Fibroblast of lung (primary cell): ENCODE results near the gene PLXNB1. TPM values are rescaled to one million over a fixed set of nuclear protein-coding genes. Genes with fewer than 3 reads are reported as not detected.

ENCODE experiments used
- DNase-seq, 2 donors: peaks; one replicate each; pipeline versions ENCODE4 v3.0.0 to v3.0.0-alpha.2; 2010; ENCODE audit warnings: low read depth in 2 of 2
- H2AFZ ChIP-seq: 2 replicates; pipeline ENCODE4 v1.5.1; 2012; ENCODE audit warnings: low read length, control low read depth, inconsistent platforms
- H3K27ac ChIP-seq: 2 replicates; pipeline ENCODE4 v1.5.1; 2011; ENCODE audit warnings: low read length, control low read depth; ENCODE audit not compliant: insufficient read depth
- H3K27me3 ChIP-seq: 2 replicates; pipeline ENCODE4 v1.5.1; 2011; ENCODE audit warnings: mild to moderate bottlenecking, low read length; ENCODE audit not compliant: control insufficient read depth, insufficient read depth
- H3K36me3 ChIP-seq: 2 replicates; pipeline ENCODE4 v1.5.1; 2011; ENCODE audit warnings: low read length; ENCODE audit not compliant: control insufficient read depth, insufficient read depth
- H3K4me1 ChIP-seq: 2 replicates; pipeline ENCODE4 v1.5.1; 2011; ENCODE audit warnings: low read length; ENCODE audit not compliant: control insufficient read depth, insufficient read depth; ENCODE audit errors: extremely low read depth
- H3K4me2 ChIP-seq: 2 replicates; pipeline ENCODE4 v1.5.1; 2011; ENCODE audit warnings: low read length, control low read depth; ENCODE audit not compliant: insufficient read depth; ENCODE audit errors: extremely low read depth
- H3K4me3 ChIP-seq, 4 experiments: fragments of 200-600 bp in 1 of 4; sonication (generic) in 1 of 4; replicated peaks in 1 of 4; 2 replicates each; pipeline ENCODE4 v1.5.1; 2011 to 2016; ENCODE audit warnings: low read length in 4 of 4, low read depth in 3 of 4, mild to moderate bottlenecking in 3 of 4, control low read depth in 2 of 4, inconsistent platforms in 1 of 4, mixed read lengths in 1 of 4; ENCODE audit not compliant: insufficient read depth in 1 of 4; ENCODE audit errors: control extremely low read depth in 1 of 4
- H3K79me2 ChIP-seq: 2 replicates; pipeline ENCODE4 v1.5.1; 2012; ENCODE audit warnings: mild to moderate bottlenecking, low read length, inconsistent platforms; ENCODE audit not compliant: control insufficient read depth, insufficient read depth
- H3K9ac ChIP-seq: 2 replicates; pipeline ENCODE4 v1.5.1; 2011; ENCODE audit warnings: mild to moderate bottlenecking, low read length, control low read depth; ENCODE audit not compliant: insufficient read depth
- H3K9me3 ChIP-seq: 2 replicates; pipeline ENCODE4 v1.5.1; 2012; ENCODE audit warnings: low read depth, low read length; ENCODE audit not compliant: control insufficient read depth, insufficient read depth
- H4K20me1 ChIP-seq: 2 replicates; pipeline ENCODE4 v1.5.1; 2011; ENCODE audit warnings: low read length; ENCODE audit not compliant: control insufficient read depth, insufficient read depth; ENCODE audit errors: extremely low read depth
- CTCF ChIP-seq, 2 donors: IDR thresholded peaks in 1 of 2; conservative IDR thresholded peaks in 1 of 2; 1 replicate in 1 of 2; 2 replicates in 1 of 2; pipeline ENCODE4 v1.5.1; 2011 to 2012; ENCODE audit warnings: low read length in 2 of 2, control low read depth in 1 of 2, inconsistent platforms in 1 of 2, low read depth in 1 of 2, mild to moderate bottlenecking in 1 of 2
- EZH2 ChIP-seq: IDR thresholded peaks from 2 replicates; pipeline ENCODE4 v1.5.1; 2012; ENCODE audit warnings: low read length, control low read depth, mild to moderate bottlenecking; ENCODE audit errors: missing control alignments
- polyA plus RNA-seq, 2 donors: library from polyadenylated mRNA; depleted of rRNA in 1 of 2; stranded (reverse) in 1 of 2; unstranded in 1 of 2; fragments of >200 nt; gene quantifications; 2 replicates each; pipeline ENCODE4 v1.2.1, GENCODE V29; 2011 to 2012; ENCODE audit warnings: missing spikeins in 1 of 2
- total RNA-seq: library from RNA; depleted of rRNA; stranded (reverse); fragments of >200 nt; gene quantifications from 2 replicates; pipeline ENCODE4 v1.2.1, GENCODE V29; 2014

The PLXNB1 gene
- total and polyA plus RNA-seq, 2 donors (not counting 1 experiment from before 2014, with no cell fraction given), result 12.8 to 44.6 TPM

GRCh38 chr3:48415251-48415953, 14.5 kb downstream of the PLXNB1 start:
- Histone ChIP-seq H3K4me1 (no peaks in the 10 kb centered on the region), H3K4me2 (no peak overlapping the region), H3K27me3 (no peaks in the 10 kb centered on the region), H3K9ac (no peak overlapping the region), H3K9me3 (no peaks in the 10 kb centered on the region), H3K79me2 (no peaks in the 10 kb centered on the region), H4K20me1 (no peaks in the 10 kb centered on the region), H3K4me3 (no peak overlapping the region), H3K36me3 (peaks cover 18% of the 10 kb centered on the region), H2AFZ (no peak overlapping the region), H3K27ac (no peak overlapping the region)
- no peak for DNase-seq
- TF ChIP-seq CTCF (conservative IDR thresholded peaks at IDR 0.05 in 1 of 2, IDR thresholded peaks at IDR 0.05 in 1 of 2; ENCODE audit: low read depth in 1 of 2, low read length in 2 of 2) (no peak), EZH2 (no peak)

- Histone ChIP-seq H3K4me1 (no peaks in the 10 kb centered on the region), H2AFZ (no peak overlapping the region), H4K20me1 (no peaks in the 10 kb centered on the region), H3K4me2 (no peak overlapping the region), H3K27me3 (no peaks in the 10 kb centered on the region), H3K27ac (no peak overlapping the region), H3K79me2 (no peaks in the 10 kb centered on the region), H3K4me3 (no peak overlapping the region), H3K9ac (no peak overlapping the region), H3K9me3 (no peaks in the 10 kb centered on the region), H3K36me3 (peaks cover 19% of the 10 kb centered on the region)
- no peak for DNase-seq
- no peak for TF ChIP-seq EZH2
- TF ChIP-seq CTCF (conservative IDR thresholded peaks at IDR 0.05 in 1 of 2, IDR thresholded peaks at IDR 0.05 in 1 of 2; ENCODE audit: low read depth in 1 of 2, low read length in 2 of 2), result no peak
These were observed 15.3 kb downstream of the PLXNB1 start for GRCh38 chr3:48414376-48415250.

- H3K36me3 ChIP-seq, result peaks cover 21% of the 10 kb centered on the region
- no peaks in the 10 kb centered on the region for H4K20me1 ChIP-seq
- H3K9me3 ChIP-seq, result no peaks in the 10 kb centered on the region
- no peak overlapping the region for H3K4me3 ChIP-seq
- H3K9ac ChIP-seq, result no peak overlapping the region
- H3K4me1 ChIP-seq, result no peaks in the 10 kb centered on the region
- DNase-seq, result no peak
- H3K4me2 ChIP-seq, result no peak overlapping the region
- TF ChIP-seq EZH2, result no peak
- TF ChIP-seq CTCF (conservative IDR thresholded peaks at IDR 0.05 in 1 of 2, IDR thresholded peaks at IDR 0.05 in 1 of 2; ENCODE audit: low read depth in 1 of 2, low read length in 2 of 2), result no peak
- no peaks in the 10 kb centered on the region for H3K27me3 ChIP-seq
- no peak overlapping the region for H2AFZ ChIP-seq
- H3K79me2 ChIP-seq, result no peaks in the 10 kb centered on the region
- no peak overlapping the region for H3K27ac ChIP-seq
These were observed 16.3 kb downstream of the PLXNB1 start for GRCh38 chr3:48413611-48414010.
